ENCODE measurements around the gene PEX5L. TPM values are rescaled to one million over a fixed set of nuclear protein-coding genes. Genes with fewer than 3 reads are reported as not detected.
"Not testable (repeated sequence)": the region's sequence is repeated elsewhere in the genome, so short reads cannot be mapped to it uniquely, and the experiment has no call there.

PEX5L gene
- polyA plus RNA-seq, 3 donors from 2014 or later: not detected

DNA sequence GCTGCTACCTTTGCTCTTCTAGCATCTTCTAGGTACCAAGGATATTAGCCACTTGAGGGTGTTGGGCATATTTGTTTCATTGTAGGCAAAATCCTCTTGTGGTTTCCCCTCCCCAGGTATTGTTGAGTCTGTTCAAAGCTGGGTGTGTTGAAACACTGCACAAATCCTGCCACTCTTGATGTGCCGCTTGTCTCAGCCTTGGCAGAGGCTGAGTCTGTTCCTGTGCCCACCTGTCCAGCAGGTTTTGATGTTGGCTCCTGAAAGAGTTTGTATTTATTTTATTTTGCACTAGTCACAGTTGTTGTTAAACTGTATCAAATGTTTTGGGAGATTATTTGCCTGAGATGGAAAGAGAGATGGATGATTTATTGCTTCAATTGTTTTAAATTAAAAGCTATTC is 247.7 kb downstream of the PEX5L start:
- Mint-ChIP-seq H3K4me3 (no peak overlapping the region), H3K27me3 (ENCODE audit: low read depth in 3 of 3) (peaks cover 0 to 2% (median 0%) of the 10 kb centered on the region in 3 donors), H3K9me3 (peaks cover 0 to 1% (median 0%) of the 10 kb centered on the region in 6 donors), H3K4me1 (no peaks in the 10 kb centered on the region), H3K27ac (no peak overlapping the region), H3K36me3 (peaks cover 0 to 9% (median 3%) of the 10 kb centered on the region in 3 donors)
- no peak for DNase-seq

DNA sequence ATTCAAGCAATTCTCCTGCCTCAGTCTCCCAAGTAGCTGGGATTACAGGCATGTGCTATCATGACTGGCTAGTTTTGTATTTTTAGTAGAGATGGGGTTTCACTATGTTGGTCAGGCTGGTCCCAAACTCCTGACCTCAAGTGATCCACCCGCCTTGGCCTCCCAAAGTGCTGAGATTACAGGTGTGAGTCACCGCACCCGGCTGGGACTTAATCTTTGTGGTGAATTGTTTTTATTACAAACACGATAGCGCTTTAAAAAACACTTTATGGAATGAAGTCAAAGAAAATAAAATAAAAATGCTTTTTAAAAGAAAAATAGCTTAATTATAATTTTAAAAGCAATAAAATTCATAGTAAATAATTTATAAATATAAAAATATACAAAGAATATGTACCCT is 253.9 kb downstream of the PEX5L start:
- H3K4me3 Mint-ChIP-seq; H3K27me3 Mint-ChIP-seq (ENCODE audit: low read depth in 3 of 3); H3K27ac Mint-ChIP-seq; DNase-seq; H3K4me1 Mint-ChIP-seq; H3K9me3 Mint-ChIP-seq: not testable (repeated sequence)
- H3K36me3 Mint-ChIP-seq: peaks cover 10 to 24% (median 13%) of the 10 kb centered on the region in 3 donors

DNA sequence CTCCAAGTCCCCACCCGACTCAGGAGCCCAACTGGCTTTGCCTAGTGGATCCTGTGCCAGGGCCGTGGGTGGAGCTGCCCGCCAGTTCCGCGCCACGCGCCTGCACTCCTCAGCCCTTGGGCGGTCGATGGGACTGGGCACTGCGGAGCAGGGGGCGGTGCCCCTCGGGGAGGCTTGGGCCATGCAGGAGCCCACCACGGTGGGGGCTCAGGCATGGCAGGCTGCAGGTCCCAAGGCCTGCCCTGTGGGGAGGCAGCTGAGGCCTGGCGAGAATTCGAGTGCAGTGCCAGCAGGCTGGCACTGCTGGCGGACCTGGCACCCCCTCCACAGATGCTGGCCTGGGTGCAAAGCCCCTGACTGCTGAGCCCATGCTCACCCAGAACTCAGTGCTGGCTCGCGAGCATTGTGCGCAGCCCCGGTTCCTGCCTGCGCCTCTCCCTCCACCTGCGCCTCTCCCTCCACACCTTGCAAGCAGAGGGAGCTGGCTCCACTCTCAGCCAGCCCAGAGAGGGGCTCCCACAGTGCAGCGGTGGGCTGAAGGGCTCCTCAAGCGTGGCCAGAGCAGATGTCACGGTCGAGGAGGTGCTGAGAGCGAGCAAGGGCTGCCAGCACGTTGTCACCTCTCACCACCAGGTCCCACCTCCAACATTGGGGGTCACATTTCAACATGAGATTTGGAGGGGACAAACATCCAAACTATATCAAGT is 261.2 kb downstream of the PEX5L start:
- no peak overlapping the region for H3K4me3 Mint-ChIP-seq
- H3K27ac Mint-ChIP-seq: no peak overlapping the region
- H3K27me3 Mint-ChIP-seq (ENCODE audit: low read depth in 3 of 3): peaks cover 0 to 4% (median 2%) of the 10 kb centered on the region in 3 donors
- no peaks in the 10 kb centered on the region for H3K9me3 Mint-ChIP-seq
- DNase-seq: no peak
- peaks cover 4 to 16% of the 10 kb centered on the region in 2 donors for H3K4me1 Mint-ChIP-seq
- peaks cover 17 to 22% (median 21%) of the 10 kb centered on the region in 3 donors for H3K36me3 Mint-ChIP-seq

DNA sequence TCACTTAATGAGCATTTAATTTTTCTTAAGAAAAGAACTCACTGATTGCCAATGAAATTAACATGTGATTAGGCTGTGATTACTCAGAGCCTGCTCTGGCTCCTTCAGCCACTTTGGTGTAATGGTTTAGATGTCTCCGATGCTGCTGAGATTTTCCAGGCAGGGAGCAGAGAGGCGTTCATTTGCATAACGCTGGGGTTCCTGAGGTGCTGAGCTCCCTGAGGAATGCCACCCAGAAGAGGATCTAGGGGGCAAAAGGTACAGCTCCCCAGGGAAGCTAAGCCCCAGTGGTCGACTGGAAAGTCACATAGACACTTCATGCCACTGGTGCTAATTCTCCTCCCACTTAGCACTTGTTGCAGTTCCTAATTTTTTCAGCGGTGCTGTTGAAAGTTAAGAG is 264.4 kb downstream of the PEX5L start:
- Mint-ChIP-seq H3K27me3 (ENCODE audit: low read depth in 3 of 3) (peaks cover 0 to 4% (median 4%) of the 10 kb centered on the region in 3 donors), H3K9me3 (no peaks in the 10 kb centered on the region), H3K4me3 (no peak overlapping the region), H3K27ac (no peak overlapping the region), H3K4me1 (peaks cover 11 to 27% of the 10 kb centered on the region in 2 donors), H3K36me3 (peaks cover 11 to 16% (median 14%) of the 10 kb centered on the region in 3 donors)
- DNase-seq: no peak

DNA sequence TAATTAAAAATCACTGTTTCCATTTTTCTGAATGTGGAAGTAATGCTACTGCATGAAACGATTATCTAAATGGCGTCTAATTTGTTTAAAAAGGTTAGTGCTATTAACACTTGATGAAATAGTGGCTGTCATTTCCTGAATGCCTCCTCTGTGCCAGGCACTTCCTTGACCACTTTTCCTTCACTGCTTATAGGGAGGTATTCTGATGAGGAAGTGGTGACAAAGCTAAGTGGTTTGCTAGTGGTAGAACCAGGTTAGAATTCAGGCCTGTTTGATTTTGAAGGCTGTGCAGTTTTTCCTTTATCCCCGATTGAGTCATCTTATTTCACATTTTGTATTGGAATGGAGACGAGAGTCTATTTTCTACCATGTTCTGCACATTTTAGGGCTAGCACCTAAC is 264.9 kb downstream of the PEX5L start:
- no peak for DNase-seq
- H3K27me3 Mint-ChIP-seq (ENCODE audit: low read depth in 3 of 3): peaks cover 0 to 4% (median 4%) of the 10 kb centered on the region in 3 donors
- peaks cover 14 to 17% (median 16%) of the 10 kb centered on the region in 3 donors for H3K36me3 Mint-ChIP-seq
- no peak overlapping the region for H3K27ac Mint-ChIP-seq
- peaks cover 11 to 27% of the 10 kb centered on the region in 2 donors for H3K4me1 Mint-ChIP-seq
- H3K9me3 Mint-ChIP-seq: no peaks in the 10 kb centered on the region
- no peak overlapping the region for H3K4me3 Mint-ChIP-seq

DNA sequence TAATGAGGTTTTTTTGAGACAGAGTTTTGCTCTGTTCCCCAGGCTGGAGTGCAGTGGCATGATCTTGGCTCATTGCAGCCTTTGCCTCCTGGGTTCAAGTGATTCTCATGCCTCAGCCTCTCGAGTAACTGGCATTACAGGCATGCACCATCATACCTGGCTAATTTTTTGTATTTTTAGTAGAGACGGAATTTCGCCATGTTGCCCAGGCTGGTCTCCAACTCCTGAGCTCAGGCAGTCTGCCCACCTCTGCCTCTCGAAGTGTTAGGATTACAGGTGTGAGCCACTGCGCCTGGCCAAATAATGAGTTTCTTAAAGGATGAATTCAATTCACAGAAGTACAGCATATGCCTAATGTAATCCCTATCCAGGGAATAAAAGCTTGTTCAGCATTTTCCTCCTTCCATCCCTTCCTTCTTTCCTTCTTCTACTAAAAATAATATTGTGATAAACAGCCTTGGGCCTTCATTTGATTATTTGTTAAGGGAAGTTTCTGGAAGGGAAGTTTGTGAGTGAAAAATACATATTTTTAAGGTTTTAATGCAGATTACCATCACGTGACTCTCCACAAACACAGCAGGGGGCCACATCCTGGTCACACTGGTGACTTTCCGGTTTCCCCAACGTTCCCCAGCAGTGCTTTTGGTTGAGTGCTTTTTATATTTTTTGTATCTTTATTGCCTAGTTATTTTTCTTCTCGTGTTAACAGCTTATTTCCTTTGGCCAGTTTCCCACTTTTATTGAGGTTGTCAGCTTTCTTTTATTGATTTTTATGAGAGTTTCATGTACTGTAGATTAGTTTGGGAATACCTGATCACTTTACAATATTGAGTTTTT is 267.1 kb downstream of the PEX5L start:
- Mint-ChIP-seq H3K36me3 (peaks cover 14 to 26% (median 16%) of the 10 kb centered on the region in 3 donors), H3K4me1 (peaks cover 11 to 27% of the 10 kb centered on the region in 2 donors), H3K4me3 (no peak overlapping the region), H3K27me3 (ENCODE audit: low read depth in 3 of 3) (peaks cover 0 to 4% (median 4%) of the 10 kb centered on the region in 3 donors), H3K9me3 (no peaks in the 10 kb centered on the region), H3K27ac (peak overlapping the region in 2 of 6 donors; percentile 36 to 69)
- no peak for DNase-seq

DNA sequence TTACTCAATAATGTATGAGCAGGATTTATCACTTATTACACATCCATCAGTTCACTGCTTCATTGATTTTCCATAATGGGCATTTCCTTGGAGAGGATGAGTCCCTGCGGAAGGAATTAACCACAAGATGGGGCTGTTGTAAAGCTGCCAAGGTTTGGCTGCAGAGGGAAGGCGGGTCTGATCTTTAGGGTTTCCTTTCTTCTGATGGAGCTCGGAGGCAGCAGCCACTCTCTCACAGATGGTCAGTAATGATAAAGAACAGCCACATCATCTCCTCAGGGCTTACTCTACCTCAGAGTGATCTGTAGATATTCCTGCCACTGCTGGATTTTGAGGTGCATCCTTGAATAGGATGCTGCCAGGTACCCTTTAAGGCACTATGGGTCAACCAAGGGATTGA is 268.7 kb downstream of the PEX5L start:
- Mint-ChIP-seq H3K4me3 (no peak overlapping the region), H3K4me1 (peaks cover 11 to 27% of the 10 kb centered on the region in 2 donors), H3K27ac (no peak overlapping the region), H3K36me3 (peaks cover 9 to 22% (median 9%) of the 10 kb centered on the region in 3 donors), H3K9me3 (no peaks in the 10 kb centered on the region), H3K27me3 (ENCODE audit: low read depth in 3 of 3) (peaks cover 0 to 2% (median 0%) of the 10 kb centered on the region in 3 donors)
- DNase-seq: no peak

DNA sequence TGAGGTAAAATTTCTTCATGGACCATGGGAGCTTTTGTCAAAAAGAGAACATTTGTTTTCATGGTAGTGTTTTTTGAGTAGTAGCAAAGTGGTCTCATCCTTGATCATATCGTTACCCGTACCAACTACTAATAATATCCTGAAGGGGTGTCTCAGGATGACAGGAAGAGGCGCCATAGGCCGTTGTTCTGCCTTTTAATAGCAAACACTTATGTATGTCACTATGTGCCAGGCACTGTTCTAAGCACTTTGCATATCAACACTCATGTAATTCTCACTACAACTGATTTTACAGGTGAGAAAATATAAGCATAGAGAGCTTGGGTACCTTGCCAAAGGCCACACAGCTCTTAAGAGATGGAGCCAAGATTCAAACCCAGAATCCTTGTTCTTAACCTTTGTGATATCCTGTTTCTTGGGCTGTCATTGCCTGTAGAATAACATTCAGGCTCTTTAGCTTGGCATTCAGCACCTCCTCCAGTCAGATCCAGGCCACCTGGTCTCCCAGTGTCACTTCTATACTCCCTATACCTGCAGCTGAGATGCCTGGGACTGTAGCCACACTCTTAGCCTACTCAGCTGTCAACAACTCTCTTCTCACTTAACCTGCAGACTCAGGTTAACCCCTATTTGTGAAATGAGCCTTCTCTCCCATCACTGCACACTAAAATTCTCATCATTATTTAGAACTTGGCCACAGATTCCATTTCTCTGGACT is 270.2 kb downstream of the PEX5L start:
- no peaks in the 10 kb centered on the region for H3K9me3 Mint-ChIP-seq
- peaks cover 0 to 2% (median 0%) of the 10 kb centered on the region in 3 donors for H3K27me3 Mint-ChIP-seq (ENCODE audit: low read depth in 3 of 3)
- no peak for DNase-seq
- H3K36me3 Mint-ChIP-seq: peaks cover 16 to 28% (median 20%) of the 10 kb centered on the region in 3 donors
- H3K4me3 Mint-ChIP-seq: no peak overlapping the region
- H3K27ac Mint-ChIP-seq: peak overlapping the region in 1 of 6 donors; percentile 23
- H3K4me1 Mint-ChIP-seq: peaks cover 8 to 16% of the 10 kb centered on the region in 2 donors

DNA sequence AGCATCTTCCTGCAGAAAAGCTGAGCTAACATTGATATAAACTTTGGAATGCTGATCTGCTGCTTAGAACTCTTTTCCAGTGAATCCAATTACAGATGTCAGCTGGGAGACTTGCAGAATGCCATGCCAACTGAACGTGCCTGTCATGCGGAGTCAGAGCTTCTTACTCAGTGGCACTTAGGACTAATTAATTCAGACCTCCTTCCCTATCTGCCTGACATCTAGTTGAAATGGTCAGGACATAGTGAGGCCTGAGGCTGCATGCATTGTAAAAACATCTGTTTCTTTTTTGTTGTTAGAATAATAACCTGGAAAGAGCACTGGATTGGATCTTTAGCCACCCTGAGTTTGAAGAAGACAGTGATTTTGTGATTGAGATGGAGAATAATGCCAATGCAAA is 271.3 kb downstream of the PEX5L start:
- Mint-ChIP-seq H3K27ac (no peak overlapping the region), H3K4me1 (peaks cover 7 to 11% of the 10 kb centered on the region in 2 donors), H3K4me3 (no peak overlapping the region), H3K36me3 (peaks cover 23 to 35% (median 27%) of the 10 kb centered on the region in 3 donors), H3K27me3 (ENCODE audit: low read depth in 3 of 3) (peaks cover 0 to 2% (median 0%) of the 10 kb centered on the region in 3 donors), H3K9me3 (no peaks in the 10 kb centered on the region)
- DNase-seq: no peak

DNA sequence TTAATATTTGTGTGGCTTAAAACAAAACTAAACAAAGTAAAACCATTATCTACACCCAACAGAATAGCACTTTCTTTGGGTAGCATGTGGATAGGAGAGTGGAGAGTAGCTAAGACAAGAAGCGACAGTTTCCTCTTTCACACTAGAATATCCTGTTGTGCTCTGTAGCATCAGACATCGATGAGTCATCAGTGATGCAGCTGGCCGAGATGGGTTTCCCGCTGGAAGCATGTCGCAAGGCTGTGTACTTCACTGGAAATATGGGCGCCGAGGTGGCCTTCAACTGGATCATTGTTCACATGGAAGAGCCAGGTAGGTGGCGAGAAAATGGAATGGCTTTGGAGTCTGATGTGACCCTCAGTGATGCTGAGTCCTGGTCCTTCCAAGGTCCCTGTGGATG is 275.8 kb downstream of the PEX5L start:
- Mint-ChIP-seq H3K36me3 (peaks cover 23 to 28% (median 25%) of the 10 kb centered on the region in 3 donors), H3K9me3 (no peaks in the 10 kb centered on the region), H3K27me3 (ENCODE audit: low read depth in 3 of 3) (no peaks in the 10 kb centered on the region), H3K27ac (no peak overlapping the region), H3K4me3 (no peak overlapping the region), H3K4me1 (no peaks in the 10 kb centered on the region)
- no peak for DNase-seq

DNA sequence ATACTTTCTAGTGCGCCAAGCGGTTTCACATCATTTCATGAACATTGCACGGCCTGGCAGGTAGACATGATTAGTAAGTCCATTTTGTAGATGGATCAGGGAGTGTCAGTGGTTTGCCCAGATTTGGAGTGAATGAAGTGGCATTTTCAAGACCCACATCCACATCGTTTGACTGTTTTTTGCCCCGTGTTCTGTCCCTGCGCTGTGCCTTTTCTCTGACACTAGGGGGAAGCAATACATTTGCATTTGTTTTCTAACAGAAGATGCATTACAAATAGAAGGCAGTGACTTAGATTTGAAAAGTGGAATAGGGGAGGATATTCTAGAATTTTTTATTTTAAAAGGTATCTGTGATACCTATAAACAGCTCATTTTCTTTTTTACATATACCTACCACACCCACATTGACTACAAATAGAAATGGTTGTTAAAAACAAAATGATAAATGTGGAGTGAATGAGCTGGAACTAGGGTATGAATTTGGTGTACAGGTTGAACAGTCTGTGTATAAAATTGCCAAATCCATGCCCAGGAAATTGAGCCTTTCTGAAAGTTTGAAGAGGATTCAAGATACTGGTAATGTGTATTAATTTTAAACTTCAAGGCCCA is 285.9 kb downstream of the PEX5L start:
- H3K36me3 Mint-ChIP-seq: peaks cover 0 to 12% (median 6%) of the 10 kb centered on the region in 3 donors
- DNase-seq: no peak
- no peaks in the 10 kb centered on the region for H3K9me3 Mint-ChIP-seq
- H3K27me3 Mint-ChIP-seq (ENCODE audit: low read depth in 3 of 3): peaks cover 0 to 1% (median 0%) of the 10 kb centered on the region in 3 donors
- H3K4me1 Mint-ChIP-seq: no peaks in the 10 kb centered on the region
- H3K4me3 Mint-ChIP-seq: no peak overlapping the region
- no peak overlapping the region for H3K27ac Mint-ChIP-seq

DNA sequence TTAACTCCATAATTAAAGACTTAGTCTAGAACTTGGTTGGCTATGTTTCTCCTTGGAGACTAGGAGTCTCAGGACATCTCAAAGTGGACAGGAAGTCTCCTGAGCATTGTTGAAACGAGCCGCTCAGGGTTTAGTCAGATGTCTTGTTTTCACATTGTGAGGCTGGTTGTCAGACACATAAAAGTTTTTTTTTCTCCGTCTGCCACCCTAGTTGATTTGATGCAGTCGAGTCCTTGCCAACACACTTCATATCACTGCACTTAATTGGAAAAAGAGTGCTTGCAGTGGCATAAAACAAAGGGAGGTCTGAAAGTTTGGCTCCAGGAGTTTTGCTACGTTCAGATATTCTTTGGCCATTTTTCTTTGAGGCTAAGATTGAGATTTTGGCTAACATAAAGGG is 291.0 kb downstream of the PEX5L start:
- peaks cover 0 to 1% (median 1%) of the 10 kb centered on the region in 3 donors for H3K27me3 Mint-ChIP-seq (ENCODE audit: low read depth in 3 of 3)
- no peak overlapping the region for H3K27ac Mint-ChIP-seq
- H3K9me3 Mint-ChIP-seq: no peaks in the 10 kb centered on the region
- H3K4me3 Mint-ChIP-seq: no peak overlapping the region
- no peaks in the 10 kb centered on the region for H3K4me1 Mint-ChIP-seq
- DNase-seq: no peak
- peaks cover 15 to 22% (median 22%) of the 10 kb centered on the region in 3 donors for H3K36me3 Mint-ChIP-seq

DNA sequence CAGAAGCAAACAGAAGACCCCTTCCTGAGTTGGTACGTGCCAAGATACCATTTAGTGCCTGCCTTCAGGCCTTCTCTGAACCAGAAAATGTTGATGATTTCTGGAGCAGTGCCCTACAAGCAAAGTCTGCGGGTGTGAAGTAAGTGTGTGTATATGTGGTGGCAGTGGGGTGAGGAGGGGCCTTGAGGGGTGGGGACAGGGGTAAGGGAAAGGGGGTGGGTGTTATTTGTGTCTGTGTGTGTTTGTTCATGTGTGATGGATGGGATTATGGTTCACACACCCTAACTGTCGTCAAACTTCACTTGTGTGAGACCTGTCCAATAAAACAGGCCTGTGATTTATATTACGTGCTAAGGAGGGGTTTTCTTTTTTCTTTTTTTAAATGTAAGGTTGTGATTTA is 291.7 kb downstream of the PEX5L start:
- peaks cover 15 to 26% (median 22%) of the 10 kb centered on the region in 3 donors for H3K36me3 Mint-ChIP-seq
- peaks cover 0 to 1% (median 1%) of the 10 kb centered on the region in 3 donors for H3K27me3 Mint-ChIP-seq (ENCODE audit: low read depth in 3 of 3)
- no peaks in the 10 kb centered on the region for H3K4me1 Mint-ChIP-seq
- H3K27ac Mint-ChIP-seq: no peak overlapping the region
- H3K9me3 Mint-ChIP-seq: no peaks in the 10 kb centered on the region
- no peak for DNase-seq
- no peak overlapping the region for H3K4me3 Mint-ChIP-seq
